H9 (cell line): Measurements from ENCODE around the gene NDRG4. TPM values are rescaled to one million over a fixed set of nuclear protein-coding genes. Genes with fewer than 3 reads are reported as not detected.

Experiments used
- DNase-seq: peaks from one replicate; pipeline ENCODE4 v3.0.0-alpha.2; 2017
- H2AFZ ChIP-seq: one replicate; pipeline ENCODE4 v1.6.1; 2013; ENCODE audit warnings: mild to moderate bottlenecking, low read length, control low read depth, moderate library complexity
- H2AK5ac ChIP-seq: 2 replicates; pipeline ENCODE4 v1.6.1; 2013; ENCODE audit warnings: low read length, control low read depth, mixed read lengths; ENCODE audit not compliant: insufficient read length
- H2BK120ac ChIP-seq: one replicate; pipeline ENCODE4 v1.6.1; 2013; ENCODE audit warnings: low read depth, mild to moderate bottlenecking, low read length, control low read depth, inconsistent platforms; ENCODE audit not compliant: poor library complexity, severe bottlenecking
- H2BK12ac ChIP-seq: 2 replicates; pipeline ENCODE4 v1.6.1; 2013; ENCODE audit warnings: low read length, control low read depth, mixed read lengths, low read depth; ENCODE audit not compliant: insufficient read length
- H2BK15ac ChIP-seq: 2 replicates; pipeline ENCODE4 v1.6.1; 2013; ENCODE audit warnings: low read depth, low read length, control low read depth
- H2BK20ac ChIP-seq: one replicate; pipeline ENCODE4 v1.6.1; 2013; ENCODE audit warnings: low read depth, mild to moderate bottlenecking, low read length, control low read depth, inconsistent platforms; ENCODE audit not compliant: poor library complexity, severe bottlenecking
- H2BK5ac ChIP-seq: 2 replicates; pipeline ENCODE4 v1.6.1; 2013; ENCODE audit warnings: low read length, control low read depth, mixed read lengths; ENCODE audit not compliant: insufficient read length
- H3K14ac ChIP-seq: 2 replicates; pipeline ENCODE4 v1.6.1; 2013; ENCODE audit warnings: low read length, control low read depth; ENCODE audit not compliant: insufficient read depth
- H3K18ac ChIP-seq: 2 replicates; pipeline ENCODE4 v1.6.1; 2013; ENCODE audit warnings: low read depth, mild to moderate bottlenecking, mixed read lengths, low read length, control low read depth; ENCODE audit not compliant: insufficient read length
- H3K23ac ChIP-seq: 2 replicates; pipeline ENCODE4 v1.6.1; 2013; ENCODE audit warnings: low read length, control low read depth, mixed read lengths, low read depth; ENCODE audit not compliant: insufficient read length
- H3K23me2 ChIP-seq: 2 replicates; pipeline ENCODE4 v1.6.1; 2013; ENCODE audit warnings: low read depth, mild to moderate bottlenecking, mixed read lengths, low read length, control low read depth; ENCODE audit not compliant: insufficient read length, poor library complexity, severe bottlenecking
- H3K27ac ChIP-seq: 2 replicates; pipeline ENCODE4 v1.5.1; 2013; ENCODE audit warnings: low read length, control low read depth, mixed read lengths, low read depth; ENCODE audit not compliant: insufficient read length
- H3K27me3 ChIP-seq: 2 replicates; pipeline ENCODE4 v1.6.1; 2013; ENCODE audit warnings: low read length, control low read depth, inconsistent platforms; ENCODE audit not compliant: insufficient read depth
- H3K4ac ChIP-seq: 2 replicates; pipeline ENCODE4 v1.6.1; 2013; ENCODE audit warnings: low read depth, mild to moderate bottlenecking, control low read depth, inconsistent platforms, low read length, moderate library complexity
- H3K4me1 ChIP-seq: 2 replicates; pipeline ENCODE4 v1.6.1; 2013; ENCODE audit warnings: low read length, control low read depth, inconsistent platforms; ENCODE audit not compliant: insufficient read depth
- H3K4me2 ChIP-seq: 2 replicates; pipeline ENCODE4 v1.6.1; 2013; ENCODE audit warnings: low read length, control low read depth, mixed read lengths; ENCODE audit not compliant: insufficient read length, insufficient read depth
- H3K56ac ChIP-seq: 2 replicates; pipeline ENCODE4 v1.6.1; 2013; ENCODE audit warnings: low read depth, mild to moderate bottlenecking, mixed read lengths, low read length, control low read depth; ENCODE audit not compliant: insufficient read length
- H3K79me1 ChIP-seq: 2 replicates; pipeline ENCODE4 v1.6.1; 2013; ENCODE audit warnings: low read depth, mild to moderate bottlenecking, moderate library complexity, low read length, control low read depth, inconsistent platforms; ENCODE audit not compliant: insufficient read depth, poor library complexity, severe bottlenecking
- H3K79me2 ChIP-seq: 2 replicates; pipeline ENCODE4 v1.6.1; 2013; ENCODE audit warnings: low read length, control low read depth, inconsistent platforms; ENCODE audit not compliant: insufficient read depth
- H3K9ac ChIP-seq: 2 replicates; pipeline ENCODE4 v1.6.1; 2013; ENCODE audit warnings: low read length, control low read depth, mixed read lengths; ENCODE audit not compliant: insufficient read length; ENCODE audit errors: extremely low read depth
- H3K9me3 ChIP-seq: one replicate; pipeline ENCODE4 v1.6.1; 2013; ENCODE audit warnings: low read depth, low read length, inconsistent platforms; ENCODE audit not compliant: control insufficient read depth
- H3T11ph ChIP-seq: one replicate; pipeline ENCODE4 v1.6.1; 2013; ENCODE audit warnings: mild to moderate bottlenecking, low read length, control low read depth, inconsistent platforms
- H4K20me1 ChIP-seq: one replicate; pipeline ENCODE4 v1.6.1; 2013; ENCODE audit not compliant: control insufficient read depth, insufficient read length, insufficient read depth
- H4K5ac ChIP-seq: 2 replicates; pipeline ENCODE4 v1.6.1; 2013; ENCODE audit warnings: low read depth, mild to moderate bottlenecking, mixed read lengths, low read length, control low read depth; ENCODE audit not compliant: insufficient read length
- H4K8ac ChIP-seq: replicated peaks from 2 replicates; pipeline ENCODE4 v1.6.1; 2013; ENCODE audit warnings: low read length, control low read depth, mixed read lengths, low read depth; ENCODE audit not compliant: insufficient read length
- H4K91ac ChIP-seq: 2 replicates; pipeline ENCODE4 v1.6.1; 2013; ENCODE audit warnings: low read depth, mild to moderate bottlenecking, moderate library complexity, mixed read lengths, low read length, control low read depth; ENCODE audit not compliant: insufficient read length
- H3K27ac Mint-ChIP-seq, 3 experiments: 2 replicates in 2 of 3; 3 replicates in 1 of 3; pipeline ENCODE4 v1.8.0; 2020 to 2021; ENCODE audit warnings: mixed read lengths in 3 of 3, mild to moderate bottlenecking in 1 of 3, moderate library complexity in 1 of 3
- H3K27me3 Mint-ChIP-seq: 2 replicates; pipeline ENCODE4 v1.8.0; 2021; ENCODE audit warnings: low read depth, mild to moderate bottlenecking, moderate library complexity, mixed read lengths
- H3K36me3 Mint-ChIP-seq, 3 experiments: 2 replicates in 2 of 3; 3 replicates in 1 of 3; pipeline ENCODE4 v1.8.0; 2020 to 2021; ENCODE audit warnings: low read depth in 3 of 3, mixed read lengths in 3 of 3; ENCODE audit not compliant: insufficient read depth in 1 of 3
- H3K4me1 Mint-ChIP-seq, 2 experiments: 2 replicates each; pipeline ENCODE4 v1.8.0; 2020; ENCODE audit warnings: mixed read lengths in 2 of 2
- H3K4me3 Mint-ChIP-seq, 2 experiments: 2 replicates in 1 of 2; 3 replicates in 1 of 2; pipeline ENCODE4 v1.8.0; 2020 to 2021; ENCODE audit warnings: mild to moderate bottlenecking in 2 of 2, mixed read lengths in 2 of 2, moderate library complexity in 1 of 2
- H3K9me3 Mint-ChIP-seq, 2 experiments: 2 replicates in 1 of 2; 3 replicates in 1 of 2; pipeline ENCODE4 v1.8.0; 2020; ENCODE audit warnings: mild to moderate bottlenecking in 2 of 2, mixed read lengths in 2 of 2, moderate library complexity in 1 of 2
- WGBS: extraction: QIAGEN DNeasy Blood & Tissue Kit; methylation state at CpG from one replicate; pipeline ENCODE4 v1.1.7; 2013; ENCODE audit warnings: missing lambda C conversion rate, low lambda C conversion rate, mixed read lengths; ENCODE audit not compliant: insufficient read length; ENCODE audit errors: extremely low coverage; 5-methylcytosine and 5-hydroxymethylcytosine counted together
- total RNA-seq: library from RNA; stranded (reverse); gene quantifications from 2 replicates; pipeline ENCODE4 v1.2.1, GENCODE V29; 2021
- TF ChIP-seq, protein P1 (sequence below): fragments of 200-600 bp; sonication (generic); conservative IDR thresholded peaks from 3 replicates; pipeline ENCODE4 v1.8.0; 2021; ENCODE audit warnings: antibody characterized with exemption, mild to moderate bottlenecking

Gene NDRG4
- total RNA-seq, 1 experiment from 2014 or later, result 18.6 TPM

GRCh38 chr16:58510776-58511628, 11.1 kb downstream of the NDRG4 start:
- no peak overlapping the region for H2BK5ac ChIP-seq
- H3K4me1 ChIP-seq, result no peaks in the 10 kb centered on the region
- H3K9me3 Mint-ChIP-seq, result no peaks in the 10 kb centered on the region; a peak in 2 of 5 replicates

More at GRCh38 chr16:58510776-58511628, 11.1 kb downstream of the NDRG4 start:
- no peak overlapping the region for H4K8ac ChIP-seq
- H2BK120ac ChIP-seq, result no peak overlapping the region
- no peak for DNase-seq
- H3K27ac ChIP-seq, result no peak overlapping the region
- peaks cover 9 to 32% (median 11%) of the 10 kb centered on the region in 3 experiments for H3K36me3 Mint-ChIP-seq
- no peak overlapping the region for H2AK5ac ChIP-seq
- peak overlapping the region in 1 of 3 experiments; percentile 85; a peak in 2 of 7 replicates for H3K27ac Mint-ChIP-seq
- H3K79me1 ChIP-seq, result no peaks in the 10 kb centered on the region
- no peak overlapping the region for H4K91ac ChIP-seq
- H3K4me2 ChIP-seq, result no peak overlapping the region
- WGBS, result no CpG with 5 or more reads among the region's 30 CpGs
- no peak overlapping the region for H3K4ac ChIP-seq
- H3K23ac ChIP-seq, result no peak overlapping the region
- no peaks in the 10 kb centered on the region for H4K20me1 ChIP-seq
- H3K14ac ChIP-seq, result no peak overlapping the region
- H2AFZ ChIP-seq, result no peak overlapping the region
- no peak overlapping the region for H3K18ac ChIP-seq
- peaks cover 6 to 18% of the 10 kb centered on the region in 2 experiments for H3K4me1 Mint-ChIP-seq
- H3T11ph ChIP-seq, result no peak overlapping the region
- H3K27me3 Mint-ChIP-seq, result no peaks in the 10 kb centered on the region
- no peak overlapping the region for H2BK15ac ChIP-seq
- TF ChIP-seq, protein P1, sequence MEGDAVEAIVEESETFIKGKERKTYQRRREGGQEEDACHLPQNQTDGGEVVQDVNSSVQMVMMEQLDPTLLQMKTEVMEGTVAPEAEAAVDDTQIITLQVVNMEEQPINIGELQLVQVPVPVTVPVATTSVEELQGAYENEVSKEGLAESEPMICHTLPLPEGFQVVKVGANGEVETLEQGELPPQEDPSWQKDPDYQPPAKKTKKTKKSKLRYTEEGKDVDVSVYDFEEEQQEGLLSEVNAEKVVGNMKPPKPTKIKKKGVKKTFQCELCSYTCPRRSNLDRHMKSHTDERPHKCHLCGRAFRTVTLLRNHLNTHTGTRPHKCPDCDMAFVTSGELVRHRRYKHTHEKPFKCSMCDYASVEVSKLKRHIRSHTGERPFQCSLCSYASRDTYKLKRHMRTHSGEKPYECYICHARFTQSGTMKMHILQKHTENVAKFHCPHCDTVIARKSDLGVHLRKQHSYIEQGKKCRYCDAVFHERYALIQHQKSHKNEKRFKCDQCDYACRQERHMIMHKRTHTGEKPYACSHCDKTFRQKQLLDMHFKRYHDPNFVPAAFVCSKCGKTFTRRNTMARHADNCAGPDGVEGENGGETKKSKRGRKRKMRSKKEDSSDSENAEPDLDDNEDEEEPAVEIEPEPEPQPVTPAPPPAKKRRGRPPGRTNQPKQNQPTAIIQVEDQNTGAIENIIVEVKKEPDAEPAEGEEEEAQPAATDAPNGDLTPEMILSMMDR, result no peak
- H3K4me3 Mint-ChIP-seq, result no peak overlapping the region; a peak in 1 of 5 replicates
- no peak overlapping the region for H2BK20ac ChIP-seq
- no peaks in the 10 kb centered on the region for H3K27me3 ChIP-seq
- no peaks in the 10 kb centered on the region for H3K9me3 ChIP-seq
- no peaks in the 10 kb centered on the region for H3K23me2 ChIP-seq
- H3K56ac ChIP-seq, result no peak overlapping the region
- no peak overlapping the region for H4K5ac ChIP-seq
- H3K79me2 ChIP-seq, result no peaks in the 10 kb centered on the region
- no peak overlapping the region for H3K9ac ChIP-seq
- H2BK12ac ChIP-seq, result no peak overlapping the region
